ENCODE results near the gene TSPAN32. TPM values are rescaled to one million over a fixed set of nuclear protein-coding genes. Genes with fewer than 3 reads are reported as not detected.
A peak's percentile ranks its signal among the peaks of the same experiment; 100 is the strongest.

Gene TSPAN32
- total and polyA plus RNA-seq, 5 donors from 2014 or later, result 13.8 to 60.7 (median 43.0) TPM

GRCh38 chr11:2272946-2273280 lies 28.9 kb upstream of the TSPAN32 start:
- H3K36me3 Mint-ChIP-seq, result no peaks in the 10 kb centered on the region
- H3K4me1 Mint-ChIP-seq, result peaks cover 5 to 32% (median 12%) of the 10 kb centered on the region in 4 donors
- Histone ChIP-seq H3K4me3 (ENCODE audit: low read depth, low read length) (no peak overlapping the region), H3K9me3 (ENCODE audit: control insufficient read depth in 2 of 2, low read length in 2 of 2) (no peaks in the 10 kb centered on the region), H3K27me3 (ENCODE audit: control insufficient read depth, insufficient read depth, low read length) (no peaks in the 10 kb centered on the region), H3K27ac (ENCODE audit: insufficient read depth, low read length, poor library complexity, severe bottlenecking) (no peak overlapping the region), H3K4me1 (ENCODE audit: control insufficient read depth, insufficient read depth, low read length, poor library complexity, severe bottlenecking) (peaks cover 31% of the 10 kb centered on the region), H3K36me3 (ENCODE audit: control insufficient read depth, insufficient read depth, low read length) (no peaks in the 10 kb centered on the region)
- no peak overlapping the region for H3K4me3 Mint-ChIP-seq
- DNase-seq (no peak), ATAC-seq (ENCODE audit: low read depth in 2 of 2) (no peak)
- peaks cover 0 to 7% (median 0%) of the 10 kb centered on the region in 7 donors for H3K9me3 Mint-ChIP-seq
- peaks cover 40% of the 10 kb centered on the region for H3K27me3 Mint-ChIP-seq
- H3K27ac Mint-ChIP-seq, result peak overlapping the region in 1 of 3 donors; percentile 61

GRCh38 chr11:2273311-2273710 lies 28.5 kb upstream of the TSPAN32 start:
- H3K9me3 Mint-ChIP-seq, result peaks cover 0 to 7% (median 0%) of the 10 kb centered on the region in 7 donors
- Histone ChIP-seq H3K4me3 (ENCODE audit: low read depth, low read length) (no peak overlapping the region), H3K27me3 (ENCODE audit: control insufficient read depth, insufficient read depth, low read length) (peaks cover 2% of the 10 kb centered on the region), H3K36me3 (ENCODE audit: control insufficient read depth, insufficient read depth, low read length) (no peaks in the 10 kb centered on the region), H3K27ac (ENCODE audit: insufficient read depth, low read length, poor library complexity, severe bottlenecking) (no peak overlapping the region), H3K4me1 (ENCODE audit: control insufficient read depth, insufficient read depth, low read length, poor library complexity, severe bottlenecking) (peaks cover 31% of the 10 kb centered on the region), H3K9me3 (ENCODE audit: control insufficient read depth in 2 of 2, low read length in 2 of 2) (no peaks in the 10 kb centered on the region)
- no peak overlapping the region for H3K27ac Mint-ChIP-seq
- ATAC-seq (ENCODE audit: low read depth in 2 of 2), result no peak
- peaks cover 40% of the 10 kb centered on the region for H3K27me3 Mint-ChIP-seq
- no peak overlapping the region for H3K4me3 Mint-ChIP-seq
- no peak for DNase-seq
- peaks cover 6 to 28% (median 14%) of the 10 kb centered on the region in 4 donors for H3K4me1 Mint-ChIP-seq
- H3K36me3 Mint-ChIP-seq, result no peaks in the 10 kb centered on the region

- DNase-seq (no peak), ATAC-seq (ENCODE audit: low read depth in 2 of 2) (no peak)
- Histone ChIP-seq H3K4me1 (ENCODE audit: control insufficient read depth, insufficient read depth, low read length, poor library complexity, severe bottlenecking) (peaks cover 27% of the 10 kb centered on the region), H3K36me3 (ENCODE audit: control insufficient read depth, insufficient read depth, low read length) (no peaks in the 10 kb centered on the region), H3K27me3 (ENCODE audit: control insufficient read depth, insufficient read depth, low read length) (peaks cover 2% of the 10 kb centered on the region), H3K27ac (ENCODE audit: insufficient read depth, low read length, poor library complexity, severe bottlenecking) (no peak overlapping the region), H3K4me3 (ENCODE audit: low read depth, low read length) (no peak overlapping the region), H3K9me3 (ENCODE audit: control insufficient read depth in 2 of 2, low read length in 2 of 2) (no peaks in the 10 kb centered on the region)
- H3K36me3 Mint-ChIP-seq, result no peaks in the 10 kb centered on the region
- H3K27ac Mint-ChIP-seq, result no peak overlapping the region
- H3K9me3 Mint-ChIP-seq, result peaks cover 0 to 9% (median under 1%) of the 10 kb centered on the region in 7 donors
- H3K27me3 Mint-ChIP-seq, result peaks cover 43% of the 10 kb centered on the region
- no peak overlapping the region for H3K4me3 Mint-ChIP-seq
- H3K4me1 Mint-ChIP-seq, result peaks cover 4 to 24% (median 14%) of the 10 kb centered on the region in 4 donors
These were observed 28.0 kb upstream of the TSPAN32 start for GRCh38 chr11:2273771-2274170.

GRCh38 chr11:2275334-2276279 lies 26.2 kb upstream of the TSPAN32 start:
- H3K27me3 Mint-ChIP-seq, result peaks cover 51% of the 10 kb centered on the region
- no peak for DNase-seq
- no peak overlapping the region for H3K27ac Mint-ChIP-seq
- H3K4me3 ChIP-seq (ENCODE audit: low read depth, low read length), result no peak overlapping the region
- ATAC-seq (ENCODE audit: low read depth in 2 of 2), result no peak
- no peaks in the 10 kb centered on the region for H3K36me3 Mint-ChIP-seq
- H3K36me3 ChIP-seq (ENCODE audit: control insufficient read depth, insufficient read depth, low read length), result no peaks in the 10 kb centered on the region
- no peak overlapping the region for H3K27ac ChIP-seq (ENCODE audit: insufficient read depth, low read length, poor library complexity, severe bottlenecking)
- H3K9me3 ChIP-seq (ENCODE audit: control insufficient read depth in 2 of 2, low read length in 2 of 2), result peaks cover 8 to 11% of the 10 kb centered on the region in 2 experiments
- peaks cover 4 to 22% (median 14%) of the 10 kb centered on the region in 4 donors for H3K4me1 Mint-ChIP-seq
- H3K9me3 Mint-ChIP-seq, result peaks cover 3 to 16% (median 10%) of the 10 kb centered on the region in 7 donors
- H3K27me3 ChIP-seq (ENCODE audit: control insufficient read depth, insufficient read depth, low read length), result peaks cover 7% of the 10 kb centered on the region
- H3K4me1 ChIP-seq (ENCODE audit: control insufficient read depth, insufficient read depth, low read length, poor library complexity, severe bottlenecking), result peaks cover 9% of the 10 kb centered on the region
- H3K4me3 Mint-ChIP-seq, result no peak overlapping the region

- Mint-ChIP-seq H3K9me3 (peaks cover 3 to 16% (median 10%) of the 10 kb centered on the region in 7 donors), H3K36me3 (no peaks in the 10 kb centered on the region), H3K27me3 (peaks cover 52% of the 10 kb centered on the region), H3K4me3 (no peak overlapping the region), H3K27ac (no peak overlapping the region), H3K4me1 (peaks cover 4 to 21% (median 14%) of the 10 kb centered on the region in 4 donors)
- Histone ChIP-seq H3K36me3 (ENCODE audit: control insufficient read depth, insufficient read depth, low read length) (no peaks in the 10 kb centered on the region), H3K27me3 (ENCODE audit: control insufficient read depth, insufficient read depth, low read length) (peaks cover 10% of the 10 kb centered on the region), H3K4me1 (ENCODE audit: control insufficient read depth, insufficient read depth, low read length, poor library complexity, severe bottlenecking) (peaks cover 4% of the 10 kb centered on the region), H3K4me3 (ENCODE audit: low read depth, low read length) (no peak overlapping the region), H3K27ac (ENCODE audit: insufficient read depth, low read length, poor library complexity, severe bottlenecking) (no peak overlapping the region), H3K9me3 (ENCODE audit: control insufficient read depth in 2 of 2, low read length in 2 of 2) (peaks cover 11 to 15% of the 10 kb centered on the region in 2 experiments)
- DNase-seq, result no peak
- ATAC-seq (ENCODE audit: low read depth in 2 of 2), result no peak
These were observed 25.4 kb upstream of the TSPAN32 start for GRCh38 chr11:2276280-2277007.

GRCh38 chr11:2277008-2277346 lies 24.8 kb upstream of the TSPAN32 start:
- H3K27me3 Mint-ChIP-seq, result peaks cover 51% of the 10 kb centered on the region
- peaks cover 4% of the 10 kb centered on the region for H3K4me1 ChIP-seq (ENCODE audit: control insufficient read depth, insufficient read depth, low read length, poor library complexity, severe bottlenecking)
- ATAC-seq (ENCODE audit: low read depth in 2 of 2) (no peak), DNase-seq (no peak)
- H3K4me3 Mint-ChIP-seq, result no peak overlapping the region
- peaks cover 3 to 16% (median 10%) of the 10 kb centered on the region in 7 donors for H3K9me3 Mint-ChIP-seq
- no peak overlapping the region for H3K27ac Mint-ChIP-seq
- H3K27ac ChIP-seq (ENCODE audit: insufficient read depth, low read length, poor library complexity, severe bottlenecking), result no peak overlapping the region
- H3K9me3 ChIP-seq (ENCODE audit: control insufficient read depth in 2 of 2, low read length in 2 of 2), result peaks cover 11 to 20% of the 10 kb centered on the region in 2 experiments
- no peaks in the 10 kb centered on the region for H3K36me3 Mint-ChIP-seq
- H3K4me1 Mint-ChIP-seq, result peaks cover 4 to 19% (median 13%) of the 10 kb centered on the region in 4 donors
- H3K27me3 ChIP-seq (ENCODE audit: control insufficient read depth, insufficient read depth, low read length), result peaks cover 11% of the 10 kb centered on the region
- H3K4me3 ChIP-seq (ENCODE audit: low read depth, low read length), result no peak overlapping the region
- no peaks in the 10 kb centered on the region for H3K36me3 ChIP-seq (ENCODE audit: control insufficient read depth, insufficient read depth, low read length)

- Histone ChIP-seq H3K9me3 (ENCODE audit: control insufficient read depth in 2 of 2, low read length in 2 of 2) (peaks cover 21 to 28% of the 10 kb centered on the region in 2 experiments), H3K27ac (ENCODE audit: insufficient read depth, low read length, poor library complexity, severe bottlenecking) (no peak overlapping the region), H3K4me1 (ENCODE audit: control insufficient read depth, insufficient read depth, low read length, poor library complexity, severe bottlenecking) (peaks cover 4% of the 10 kb centered on the region), H3K4me3 (ENCODE audit: low read depth, low read length) (no peak overlapping the region), H3K36me3 (ENCODE audit: control insufficient read depth, insufficient read depth, low read length) (no peaks in the 10 kb centered on the region), H3K27me3 (ENCODE audit: control insufficient read depth, insufficient read depth, low read length) (peaks cover 11% of the 10 kb centered on the region)
- DNase-seq (no peak), ATAC-seq (ENCODE audit: low read depth in 2 of 2) (no peak)
- Mint-ChIP-seq H3K4me3 (no peak overlapping the region), H3K4me1 (peaks cover 4 to 19% (median 11%) of the 10 kb centered on the region in 4 donors), H3K36me3 (no peaks in the 10 kb centered on the region), H3K27ac (no peak overlapping the region), H3K27me3 (peaks cover 42% of the 10 kb centered on the region), H3K9me3 (peaks cover 3 to 25% (median 13%) of the 10 kb centered on the region in 7 donors)
These were observed 23.8 kb upstream of the TSPAN32 start for GRCh38 chr11:2277933-2278523.

Measured in CD4-positive, CD25-positive, alpha-beta regulatory T cell (primary cell).